GM12864 (cell line): ENCODE results near the gene BACE1.
"Not testable (repeated sequence)": the region's sequence is repeated elsewhere in the genome, so short reads cannot be mapped to it uniquely, and the experiment has no call there.

ENCODE experiments used
- DNase-seq: peaks from one replicate; pipeline ENCODE4 v3.0.0-alpha.2; 2011; ENCODE audit warnings: low read depth
- H3K4me3 ChIP-seq: 2 replicates; pipeline ENCODE4 v1.5.1; 2011; ENCODE audit warnings: mild to moderate bottlenecking, low read depth, low read length, control low read depth
- CTCF ChIP-seq: IDR thresholded peaks from 2 replicates; pipeline ENCODE4 v1.5.1; 2011; ENCODE audit warnings: low read depth, mild to moderate bottlenecking, moderate library complexity, low read length, control low read depth, inconsistent platforms; ENCODE audit errors: missing control alignments

Gene BACE1

GRCh38 chr11:117335399-117335798 is 19.3 kb upstream of the BACE1 start:
- no peak for DNase-seq
- no peak overlapping the region for H3K4me3 ChIP-seq
- no peak for TF ChIP-seq CTCF

- no peak for TF ChIP-seq CTCF
- no peak for DNase-seq
- no peak overlapping the region for H3K4me3 ChIP-seq
These were observed 18.8 kb upstream of the BACE1 start for GRCh38 chr11:117334896-117335295.

GRCh38 chr11:117333917-117334316 is 17.9 kb upstream of the BACE1 start:
- no peak for TF ChIP-seq CTCF
- DNase-seq: no peak

GRCh38 chr11:117332843-117333242 is 16.8 kb upstream of the BACE1 start:
- TF ChIP-seq CTCF: no peak
- no peak for DNase-seq
- no peak overlapping the region for H3K4me3 ChIP-seq

More at GRCh38 chr11:117333917-117334316, 17.9 kb upstream of the BACE1 start:
- no peak overlapping the region for H3K4me3 ChIP-seq

DNA sequence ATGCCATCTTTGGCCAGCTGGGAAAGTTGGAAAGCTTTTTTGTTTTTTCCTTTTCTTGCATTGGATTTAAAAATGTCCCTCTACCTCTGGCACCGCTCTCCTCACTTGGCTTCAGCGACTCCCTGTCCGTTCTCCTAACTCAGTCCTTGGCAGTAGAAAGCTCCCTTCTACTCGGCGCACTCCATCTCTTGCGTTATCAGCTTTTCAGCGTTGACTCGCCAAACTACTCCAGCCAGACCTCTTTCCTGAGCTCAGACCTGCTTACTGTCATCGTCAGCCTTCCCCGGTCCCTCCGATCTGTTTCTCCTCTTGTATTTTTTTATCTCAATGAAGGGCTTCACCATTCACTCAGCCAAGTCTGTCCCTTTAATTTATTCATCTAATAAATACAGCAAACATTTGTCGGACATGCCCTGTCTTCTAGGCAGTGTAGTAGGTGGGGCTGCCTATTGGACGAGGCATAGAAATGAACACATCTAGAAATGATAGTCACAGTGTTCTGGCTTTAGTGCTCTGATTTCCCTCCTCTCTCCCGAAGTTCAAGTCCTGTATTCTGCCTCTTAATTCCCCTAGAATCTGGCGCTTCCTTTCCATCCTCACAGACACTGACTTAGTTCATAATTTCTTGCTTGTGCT is 12.4 kb upstream of the BACE1 start:
- H3K4me3 ChIP-seq: peak overlapping the region; percentile 73

DNA sequence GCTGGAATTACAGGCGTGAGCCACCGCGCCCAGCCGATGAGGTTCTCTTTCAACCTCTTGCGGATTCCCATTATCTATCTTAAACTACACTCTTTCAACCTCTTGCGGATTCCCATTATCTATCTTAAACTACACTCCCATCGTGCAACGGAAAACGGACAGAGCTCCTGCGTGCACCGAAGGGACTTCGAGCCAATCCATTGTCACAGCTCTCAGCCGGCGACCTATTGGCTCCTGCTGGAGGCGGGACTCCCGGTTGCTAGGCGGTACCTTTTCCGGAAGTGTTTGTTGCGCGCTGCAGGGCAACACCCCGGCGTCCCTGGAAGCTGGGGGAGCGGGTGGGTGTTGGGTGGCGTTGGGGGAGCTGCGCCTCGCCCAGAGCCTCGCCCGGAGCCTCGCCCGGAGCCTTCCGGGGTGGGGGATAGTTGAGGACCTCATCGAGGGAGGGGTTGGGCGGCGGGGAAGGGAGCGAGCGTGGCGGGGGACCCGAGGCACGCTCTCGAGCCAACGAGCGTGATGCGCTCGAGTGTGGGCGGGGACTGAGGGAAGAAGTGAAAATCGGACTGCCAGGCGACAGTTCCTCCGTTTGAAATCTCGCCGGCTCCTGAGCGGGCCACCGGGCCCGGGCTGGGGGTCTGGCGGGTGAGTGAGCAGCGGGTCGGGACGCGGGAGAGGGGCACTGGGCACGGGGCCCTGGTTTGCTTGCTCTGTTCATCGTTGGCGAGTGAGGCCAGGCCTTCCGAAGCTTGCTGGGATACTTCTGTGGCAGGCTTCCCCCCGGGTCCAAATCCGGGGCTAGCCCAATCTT is 11.7 kb upstream of the BACE1 start, which contains the start of gene CEP164:
Gene CEP164 (plus strand): TSS at position 288 of the 808 bp plus-strand sequence. CDS start 10,733 bp downstream, outside the sequence.
- peak within 1 kb of the TSS; percentile 73 for H3K4me3 ChIP-seq
- TF ChIP-seq CTCF: no peak
- peak; percentile 94 for DNase-seq

More for the DNA sequence above, 12.4 kb upstream of the BACE1 start:
- TF ChIP-seq CTCF: no peak
- DNase-seq: no peak

DNA sequence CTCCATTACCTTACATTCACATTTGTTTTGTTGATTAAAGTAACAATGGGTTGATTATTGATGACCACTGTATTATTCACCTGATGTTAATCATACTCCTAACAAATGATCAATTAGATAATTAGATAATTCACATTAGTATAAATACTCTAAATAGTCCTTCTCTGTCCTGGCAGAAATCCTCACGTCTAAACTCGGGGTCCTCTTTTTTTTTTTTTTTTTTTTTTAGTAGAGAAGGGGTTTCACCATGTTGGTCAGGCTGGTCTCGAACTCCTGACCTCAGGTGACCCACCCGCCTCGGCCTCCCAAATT is 11.2 kb upstream of the BACE1 start:
- peak overlapping the region; percentile 73 for H3K4me3 ChIP-seq
- not testable (repeated sequence) for DNase-seq
